Transverse colon (tissue), 4 donors: ENCODE results near the gene TAS1R1.

Experiments
- CTCF ChIP-seq, 5 experiments: fragments of 200-600 bp in 3 of 5; fragments of 450-650 bp in 2 of 5; sonication (generic) in 3 of 5; IDR thresholded peaks; 1 replicate in 2 of 5; 2 replicates in 3 of 5; pipeline ENCODE4 v1.5.1; 2016 to 2017; ENCODE audit warnings: antibody characterized with exemption in 5 of 5, inconsistent platforms in 3 of 5, mild to moderate bottlenecking in 2 of 5, moderate library complexity in 1 of 5
- POLR2AphosphoS5 ChIP-seq, 3 donors: sonication (generic); formaldehyde crosslinking; IDR thresholded peaks; one replicate each; pipeline ENCODE4 v1.6.1; 2016; ENCODE audit warnings: antibody characterized with exemption in 3 of 3

GRCh38 chr1:6627031-6627430 is 71.9 kb downstream of the TAS1R1 start:
- TF ChIP-seq CTCF (IDR thresholded peaks at IDR 0.05): no peak
- TF ChIP-seq POLR2AphosphoS5 (IDR thresholded peaks at IDR 0.05): no peak
